Ishikawa (cell line): ENCODE measurements around the gene SHB.

Source experiments
- CEBPB ChIP-seq: IDR thresholded peaks from 2 replicates; pipeline ENCODE4 v1.6.1; 2012
- CREB1 ChIP-seq: IDR thresholded peaks from 2 replicates; pipeline ENCODE4 v1.6.1; 2012; ENCODE audit warnings: low read depth
- RAD21 ChIP-seq: IDR thresholded peaks from 2 replicates; pipeline ENCODE4 v1.6.1; 2012; ENCODE audit warnings: low read depth
- TF ChIP-seq, protein P1 (sequence below): IDR thresholded peaks from 2 replicates; pipeline ENCODE4 v1.6.1; 2012

GRCh38 chr9:38019731-38020130 lies 49.3 kb downstream of the SHB start:
- no peak for TF ChIP-seq CEBPB
- no peak for TF ChIP-seq RAD21
- TF ChIP-seq, protein P1, sequence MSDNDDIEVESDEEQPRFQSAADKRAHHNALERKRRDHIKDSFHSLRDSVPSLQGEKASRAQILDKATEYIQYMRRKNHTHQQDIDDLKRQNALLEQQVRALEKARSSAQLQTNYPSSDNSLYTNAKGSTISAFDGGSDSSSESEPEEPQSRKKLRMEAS: no peak
- TF ChIP-seq CREB1: no peak
